AG09309 (cell line): ENCODE measurements around the gene ZNF519.
"Not testable (repeated sequence)": the region's sequence is repeated elsewhere in the genome, so short reads cannot be mapped to it uniquely, and the experiment has no call there.

Experiments
- DNase-seq: peaks from one replicate; pipeline ENCODE4 v3.0.0-alpha.2; 2010; ENCODE audit warnings: low read depth
- H3K4me3 ChIP-seq: 2 replicates; pipeline ENCODE4 v1.5.1; 2011; ENCODE audit warnings: mild to moderate bottlenecking, low read depth, low read length, moderate library complexity; ENCODE audit not compliant: control insufficient read depth
- CTCF ChIP-seq: IDR thresholded peaks from 2 replicates; pipeline ENCODE4 v1.5.1; 2011; ENCODE audit warnings: mild to moderate bottlenecking, low read depth, low read length, inconsistent platforms; ENCODE audit not compliant: insufficient read depth, control insufficient read depth; ENCODE audit errors: missing control alignments

Gene ZNF519

GRCh38 chr18:14132271-14132700 is at the start of gene ZNF519:
Gene ZNF519, minus strand, starts transcription at chr18:14132435. Its CDS starts 158 bp downstream, at chr18:14132277.
- DNase-seq, result peak; percentile 86
- H3K4me3 ChIP-seq, result peak within 1 kb of the TSS; percentile 73

- DNase-seq, result no peak
- TF ChIP-seq CTCF, result no peak
- peak overlapping the region; percentile 55 for H3K4me3 ChIP-seq
Measured at GRCh38 chr18:14179306-14179705, 47.1 kb upstream of the ZNF519 start.

- H3K4me3 ChIP-seq, result peak overlapping the region; percentile 55
- DNase-seq, result not testable (repeated sequence)
- TF ChIP-seq CTCF, result peak; percentile 75
Measured at GRCh38 chr18:14178321-14179196, 46.3 kb upstream of the ZNF519 start.

GRCh38 chr18:14177540-14178320 is 45.5 kb upstream of the ZNF519 start:
- not testable (repeated sequence) for DNase-seq, H3K4me3 ChIP-seq

- not testable (repeated sequence) for DNase-seq, H3K4me3 ChIP-seq
Measured at GRCh38 chr18:14175404-14175803, 43.2 kb upstream of the ZNF519 start.

GRCh38 chr18:14174706-14175085 is 42.5 kb upstream of the ZNF519 start:
- TF ChIP-seq CTCF, result no peak
- no peak for DNase-seq
- H3K4me3 ChIP-seq, result no peak overlapping the region

- DNase-seq, H3K4me3 ChIP-seq: not testable (repeated sequence)
Measured at GRCh38 chr18:14174002-14174705, 41.9 kb upstream of the ZNF519 start.

GRCh38 chr18:14173116-14173951 is 41.1 kb upstream of the ZNF519 start:
- not testable (repeated sequence) for DNase-seq, H3K4me3 ChIP-seq

- not testable (repeated sequence) for H3K4me3 ChIP-seq, DNase-seq
Measured at GRCh38 chr18:14172142-14173115, 40.2 kb upstream of the ZNF519 start.

- not testable (repeated sequence) for DNase-seq, H3K4me3 ChIP-seq
Measured at GRCh38 chr18:14171301-14172141, 39.3 kb upstream of the ZNF519 start.

GRCh38 chr18:14170367-14171036 is 38.3 kb upstream of the ZNF519 start:
- not testable (repeated sequence) for H3K4me3 ChIP-seq, DNase-seq
